ENCODE measurements around the gene EPN1. TPM values are rescaled to one million over a fixed set of nuclear protein-coding genes. Genes with fewer than 3 reads are reported as not detected.

EPN1 gene
- total RNA-seq, 2 experiments from 2014 or later: 23.4 TPM

GRCh38 chr19:55694241-55694655, 19.2 kb downstream of the EPN1 start:
- CTCF ChIA-PET: no interaction called here
- Mint-ChIP-seq H3K36me3 (ENCODE audit: low read depth) (peaks cover 18% of the 10 kb centered on the region), H3K27me3 (ENCODE audit: low read depth) (no peaks in the 10 kb centered on the region), H3K4me3 (no peak overlapping the region), H3K4me1 (ENCODE audit: low read depth) (no peaks in the 10 kb centered on the region), H3K9me3 (no peaks in the 10 kb centered on the region), H3K27ac (no peak overlapping the region)
- no peak for DNase-seq
- intact Hi-C loops (cut with micrococcal nuclease): no loop called here

GRCh38 chr19:55694656-55695491, 19.8 kb downstream of the EPN1 start:
- H3K9me3 Mint-ChIP-seq: no peaks in the 10 kb centered on the region
- CTCF ChIA-PET: no interaction called here
- intact Hi-C loops (cut with micrococcal nuclease): no loop called here
- no peak for DNase-seq
- no peaks in the 10 kb centered on the region for H3K27me3 Mint-ChIP-seq (ENCODE audit: low read depth)
- peaks cover 16% of the 10 kb centered on the region for H3K36me3 Mint-ChIP-seq (ENCODE audit: low read depth)
- H3K4me3 Mint-ChIP-seq: no peak overlapping the region
- no peak overlapping the region for H3K27ac Mint-ChIP-seq
- no peaks in the 10 kb centered on the region for H3K4me1 Mint-ChIP-seq (ENCODE audit: low read depth)

- no peak overlapping the region for H3K4me3 Mint-ChIP-seq
- H3K27ac Mint-ChIP-seq: no peak overlapping the region
- H3K9me3 Mint-ChIP-seq: no peaks in the 10 kb centered on the region
- no peaks in the 10 kb centered on the region for H3K4me1 Mint-ChIP-seq (ENCODE audit: low read depth)
- H3K27me3 Mint-ChIP-seq (ENCODE audit: low read depth): no peaks in the 10 kb centered on the region
- peaks cover 21% of the 10 kb centered on the region for H3K36me3 Mint-ChIP-seq (ENCODE audit: low read depth)
- CTCF ChIA-PET: no interaction called here
- no peak for DNase-seq
- intact Hi-C loops (cut with micrococcal nuclease): no loop called here
Observed at GRCh38 chr19:55695511-55696290, 20.7 kb downstream of the EPN1 start.

- Mint-ChIP-seq H3K36me3 (ENCODE audit: low read depth) (peaks cover 21% of the 10 kb centered on the region), H3K4me1 (ENCODE audit: low read depth) (no peaks in the 10 kb centered on the region), H3K4me3 (no peak overlapping the region), H3K9me3 (no peaks in the 10 kb centered on the region), H3K27ac (no peak overlapping the region), H3K27me3 (ENCODE audit: low read depth) (no peaks in the 10 kb centered on the region)
- no peak for DNase-seq
- CTCF ChIA-PET: no interaction called here
- intact Hi-C loops (cut with micrococcal nuclease): no loop called here
Observed at GRCh38 chr19:55696301-55697068, 21.5 kb downstream of the EPN1 start.

GRCh38 chr19:55697069-55697440, 22.0 kb downstream of the EPN1 start:
- no peak overlapping the region for H3K4me3 Mint-ChIP-seq
- H3K27ac Mint-ChIP-seq: no peak overlapping the region
- H3K9me3 Mint-ChIP-seq: no peaks in the 10 kb centered on the region
- CTCF ChIA-PET: no interaction called here
- peaks cover 23% of the 10 kb centered on the region for H3K36me3 Mint-ChIP-seq (ENCODE audit: low read depth)
- DNase-seq: no peak
- H3K27me3 Mint-ChIP-seq (ENCODE audit: low read depth): no peaks in the 10 kb centered on the region
- intact Hi-C loops (cut with micrococcal nuclease): no loop called here
- H3K4me1 Mint-ChIP-seq (ENCODE audit: low read depth): no peaks in the 10 kb centered on the region

GRCh38 chr19:55697698-55698097, 22.7 kb downstream of the EPN1 start:
- no peaks in the 10 kb centered on the region for H3K27me3 Mint-ChIP-seq (ENCODE audit: low read depth)
- no peaks in the 10 kb centered on the region for H3K4me1 Mint-ChIP-seq (ENCODE audit: low read depth)
- CTCF ChIA-PET: no interaction called here
- no peak overlapping the region for H3K27ac Mint-ChIP-seq
- no peak overlapping the region for H3K4me3 Mint-ChIP-seq
- intact Hi-C loops (cut with micrococcal nuclease): no loop called here
- no peak for DNase-seq
- peaks cover 23% of the 10 kb centered on the region for H3K36me3 Mint-ChIP-seq (ENCODE audit: low read depth)
- H3K9me3 Mint-ChIP-seq: no peaks in the 10 kb centered on the region

- intact Hi-C loops (cut with micrococcal nuclease): no loop called here
- no peaks in the 10 kb centered on the region for H3K4me1 Mint-ChIP-seq (ENCODE audit: low read depth)
- H3K36me3 Mint-ChIP-seq (ENCODE audit: low read depth): peaks cover 23% of the 10 kb centered on the region
- DNase-seq: no peak
- CTCF ChIA-PET: no interaction called here
- H3K9me3 Mint-ChIP-seq: no peaks in the 10 kb centered on the region
- no peak overlapping the region for H3K27ac Mint-ChIP-seq
- no peak overlapping the region for H3K4me3 Mint-ChIP-seq
- H3K27me3 Mint-ChIP-seq (ENCODE audit: low read depth): no peaks in the 10 kb centered on the region
Observed at GRCh38 chr19:55698256-55698655, 23.2 kb downstream of the EPN1 start.

- intact Hi-C loops (cut with micrococcal nuclease): no loop called here
- CTCF ChIA-PET: interaction anchor here (1.2 kb wide), 1 partner anchor 110 kb away, joined by 3 read pairs; no protein-coding TSS in a partner anchor
- Mint-ChIP-seq H3K27ac (no peak overlapping the region), H3K36me3 (ENCODE audit: low read depth) (peaks cover 30% of the 10 kb centered on the region), H3K4me3 (no peak overlapping the region), H3K4me1 (ENCODE audit: low read depth) (peaks cover 2% of the 10 kb centered on the region), H3K9me3 (no peaks in the 10 kb centered on the region), H3K27me3 (ENCODE audit: low read depth) (no peaks in the 10 kb centered on the region)
- no peak for DNase-seq
Observed at GRCh38 chr19:55699221-55699620, 24.2 kb downstream of the EPN1 start.

- Mint-ChIP-seq H3K36me3 (ENCODE audit: low read depth) (peaks cover 29% of the 10 kb centered on the region), H3K27ac (no peak overlapping the region), H3K27me3 (ENCODE audit: low read depth) (no peaks in the 10 kb centered on the region), H3K9me3 (no peaks in the 10 kb centered on the region), H3K4me1 (ENCODE audit: low read depth) (peaks cover 2% of the 10 kb centered on the region), H3K4me3 (no peak overlapping the region)
- intact Hi-C loops (cut with micrococcal nuclease): no loop called here
- CTCF ChIA-PET: no interaction called here
- DNase-seq: no peak
Observed at GRCh38 chr19:55700813-55701212, 25.8 kb downstream of the EPN1 start.

- no peak overlapping the region for H3K27ac Mint-ChIP-seq
- no peak for DNase-seq
- H3K9me3 Mint-ChIP-seq: no peaks in the 10 kb centered on the region
- H3K36me3 Mint-ChIP-seq (ENCODE audit: low read depth): peaks cover 24% of the 10 kb centered on the region
- no peak overlapping the region for H3K4me3 Mint-ChIP-seq
- H3K4me1 Mint-ChIP-seq (ENCODE audit: low read depth): peaks cover 2% of the 10 kb centered on the region
- CTCF ChIA-PET: interaction anchor here (1.1 kb wide), 1 partner anchor 474 kb away, joined by 3 read pairs; the partner anchor contains the start of gene GALP
- intact Hi-C loops (cut with micrococcal nuclease): no loop called here
- no peaks in the 10 kb centered on the region for H3K27me3 Mint-ChIP-seq (ENCODE audit: low read depth)
Observed at GRCh38 chr19:55702131-55702627, 27.2 kb downstream of the EPN1 start.

- Mint-ChIP-seq H3K4me1 (ENCODE audit: low read depth) (peaks cover 2% of the 10 kb centered on the region), H3K4me3 (no peak overlapping the region), H3K9me3 (no peaks in the 10 kb centered on the region), H3K36me3 (ENCODE audit: low read depth) (peaks cover 22% of the 10 kb centered on the region), H3K27me3 (ENCODE audit: low read depth) (no peaks in the 10 kb centered on the region), H3K27ac (no peak overlapping the region)
- DNase-seq: peak; percentile 51
- intact Hi-C loops (cut with micrococcal nuclease): no loop called here
- CTCF ChIA-PET: no interaction called here
Observed at GRCh38 chr19:55703790-55704215, 28.8 kb downstream of the EPN1 start.

GRCh38 chr19:55704494-55705245, 29.6 kb downstream of the EPN1 start:
- H3K27me3 Mint-ChIP-seq (ENCODE audit: low read depth): no peaks in the 10 kb centered on the region
- H3K4me3 Mint-ChIP-seq: no peak overlapping the region
- no peaks in the 10 kb centered on the region for H3K9me3 Mint-ChIP-seq
- intact Hi-C loops (cut with micrococcal nuclease): no loop called here
- DNase-seq: no peak
- H3K4me1 Mint-ChIP-seq (ENCODE audit: low read depth): peaks cover 2% of the 10 kb centered on the region
- H3K27ac Mint-ChIP-seq: no peak overlapping the region
- peaks cover 20% of the 10 kb centered on the region for H3K36me3 Mint-ChIP-seq (ENCODE audit: low read depth)
- CTCF ChIA-PET: no interaction called here
